Right atrium auricular region (tissue), 2 donors: ENCODE measurements around the gene AMN. TPM values are rescaled to one million over a fixed set of nuclear protein-coding genes. Genes with fewer than 3 reads are reported as not detected.

Source experiments
- DNase-seq: peaks from one replicate; pipeline ENCODE4 v3.0.0-alpha.2; 2019; ENCODE audit warnings: low spot score
- H3K27ac ChIP-seq, 2 donors: fragments of 200-600 bp; sonication (generic); 1 replicate in 1 of 2; 2 replicates in 1 of 2; pipeline ENCODE4 v1.5.1; 2016 to 2019
- H3K27me3 ChIP-seq, 2 donors: fragments of 200-600 bp; sonication (generic); one replicate each; pipeline versions ENCODE4 v1.5.1 to v1.6.0; 2017 to 2019
- H3K36me3 ChIP-seq: fragments of 200-600 bp; sonication (generic); one replicate; pipeline ENCODE4 v1.5.1; 2016
- H3K4me1 ChIP-seq, 2 donors: fragments of 200-600 bp; sonication (generic); one replicate each; pipeline versions ENCODE4 v1.5.1 to v1.6.0; 2017 to 2019
- H3K4me3 ChIP-seq, 2 donors: fragments of 200-600 bp; sonication (generic); 1 replicate in 1 of 2; 2 replicates in 1 of 2; pipeline ENCODE4 v1.5.1; 2017 to 2019; ENCODE audit warnings: mild to moderate bottlenecking in 1 of 2, moderate library complexity in 1 of 2
- H3K9me3 ChIP-seq, 2 donors: fragments of 200-600 bp; sonication (generic); one replicate each; pipeline ENCODE4 v1.5.1; 2019
- total RNA-seq, 2 donors: library from RNA; depleted of rRNA; stranded (reverse); fragments of >200 nt; gene quantifications; one replicate each; pipeline ENCODE4 v1.1.0, GENCODE V29; 2016
- TF ChIP-seq, protein P1 (sequence below), 2 donors: fragments of 200-600 bp; sonication (generic); IDR thresholded peaks; one replicate each; pipeline ENCODE4 v1.5.1; 2019; ENCODE audit warnings: antibody characterized with exemption in 2 of 2

Gene AMN
- total RNA-seq, 2 donors from 2014 or later, result 0.71 TPM; not detected in 1

DNA sequence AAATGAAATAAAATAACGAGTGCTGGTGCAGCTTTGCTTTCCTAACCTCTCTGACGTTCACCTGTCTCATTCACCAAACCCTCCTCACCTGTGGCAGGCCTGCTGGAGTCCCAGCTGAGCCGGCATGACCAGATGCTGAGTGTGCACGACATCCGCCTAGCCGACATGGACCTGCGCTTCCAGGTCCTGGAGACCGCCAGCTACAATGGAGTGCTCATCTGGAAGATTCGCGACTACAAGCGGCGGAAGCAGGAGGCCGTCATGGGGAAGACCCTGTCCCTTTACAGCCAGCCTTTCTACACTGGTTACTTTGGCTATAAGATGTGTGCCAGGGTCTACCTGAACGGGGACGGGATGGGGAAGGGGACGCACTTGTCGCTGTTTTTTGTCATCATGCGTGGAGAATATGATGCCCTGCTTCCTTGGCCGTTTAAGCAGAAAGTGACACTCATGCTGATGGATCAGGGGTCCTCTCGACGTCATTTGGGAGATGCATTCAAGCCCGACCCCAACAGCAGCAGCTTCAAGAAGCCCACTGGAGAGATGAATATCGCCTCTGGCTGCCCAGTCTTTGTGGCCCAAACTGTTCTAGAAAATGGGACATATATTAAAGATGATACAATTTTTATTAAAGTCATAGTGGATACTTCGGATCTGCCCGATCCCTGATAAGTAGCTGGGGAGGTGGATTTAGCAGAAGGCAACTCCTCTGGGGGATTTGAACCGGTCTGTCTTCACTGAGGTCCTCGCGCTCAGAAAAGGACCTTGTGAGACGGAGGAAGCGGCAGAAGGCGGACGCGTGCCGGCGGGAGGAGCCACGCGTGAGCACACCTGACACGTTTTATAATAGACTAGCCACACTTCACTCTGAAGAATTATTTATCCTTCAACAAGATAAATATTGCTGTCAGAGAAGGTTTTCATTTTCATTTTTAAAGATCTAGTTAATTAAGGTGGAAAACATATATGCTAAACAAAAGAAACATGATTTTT lies 17.1 kb upstream of the AMN start:
- DNase-seq, result no peak
- Histone ChIP-seq H3K27me3 (no peaks in the 10 kb centered on the region), H3K4me1 (peaks cover 0 to 6% of the 10 kb centered on the region in 2 donors), H3K9me3 (no peaks in the 10 kb centered on the region), H3K36me3 (no peaks in the 10 kb centered on the region), H3K4me3 (no peak overlapping the region), H3K27ac (no peak overlapping the region)
- TF ChIP-seq, protein P1, sequence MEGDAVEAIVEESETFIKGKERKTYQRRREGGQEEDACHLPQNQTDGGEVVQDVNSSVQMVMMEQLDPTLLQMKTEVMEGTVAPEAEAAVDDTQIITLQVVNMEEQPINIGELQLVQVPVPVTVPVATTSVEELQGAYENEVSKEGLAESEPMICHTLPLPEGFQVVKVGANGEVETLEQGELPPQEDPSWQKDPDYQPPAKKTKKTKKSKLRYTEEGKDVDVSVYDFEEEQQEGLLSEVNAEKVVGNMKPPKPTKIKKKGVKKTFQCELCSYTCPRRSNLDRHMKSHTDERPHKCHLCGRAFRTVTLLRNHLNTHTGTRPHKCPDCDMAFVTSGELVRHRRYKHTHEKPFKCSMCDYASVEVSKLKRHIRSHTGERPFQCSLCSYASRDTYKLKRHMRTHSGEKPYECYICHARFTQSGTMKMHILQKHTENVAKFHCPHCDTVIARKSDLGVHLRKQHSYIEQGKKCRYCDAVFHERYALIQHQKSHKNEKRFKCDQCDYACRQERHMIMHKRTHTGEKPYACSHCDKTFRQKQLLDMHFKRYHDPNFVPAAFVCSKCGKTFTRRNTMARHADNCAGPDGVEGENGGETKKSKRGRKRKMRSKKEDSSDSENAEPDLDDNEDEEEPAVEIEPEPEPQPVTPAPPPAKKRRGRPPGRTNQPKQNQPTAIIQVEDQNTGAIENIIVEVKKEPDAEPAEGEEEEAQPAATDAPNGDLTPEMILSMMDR (IDR thresholded peaks at IDR 0.05), result no peak

DNA sequence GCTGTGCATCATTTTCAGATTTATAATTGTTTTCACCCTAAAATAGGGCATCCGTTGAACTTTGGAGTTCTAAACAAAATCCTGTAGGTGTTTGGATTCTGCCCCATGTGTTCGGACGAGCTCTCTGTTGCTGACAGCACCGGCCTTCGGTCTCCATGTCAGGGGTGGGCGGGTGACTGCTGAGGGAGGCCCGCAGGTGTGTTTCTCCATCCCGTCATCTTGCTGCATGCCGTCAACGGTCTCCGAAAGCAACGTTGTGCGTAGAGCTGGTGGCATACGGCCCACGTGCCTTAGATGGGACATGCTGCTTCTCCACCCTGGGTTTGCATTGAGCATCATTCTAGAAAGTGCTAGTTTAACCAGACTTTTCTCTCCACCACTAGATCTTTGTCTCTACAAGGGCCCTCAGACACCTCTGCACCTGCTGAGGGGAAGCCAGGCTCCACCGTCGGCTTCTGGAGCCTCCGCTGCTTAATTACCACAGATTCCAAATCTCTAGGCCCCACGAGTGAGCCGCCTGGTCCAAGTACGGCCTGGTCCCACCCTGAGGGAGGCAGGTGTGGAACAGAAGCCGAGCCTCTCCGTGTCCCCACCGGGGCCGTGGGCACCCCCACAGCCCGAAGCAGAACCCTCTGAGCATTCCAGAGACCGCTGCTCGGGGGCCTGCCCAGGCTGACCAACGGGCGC lies 15.7 kb upstream of the AMN start:
- no peaks in the 10 kb centered on the region for H3K4me1 ChIP-seq
- DNase-seq, result no peak
- H3K36me3 ChIP-seq, result no peaks in the 10 kb centered on the region
- H3K9me3 ChIP-seq, result no peaks in the 10 kb centered on the region
- H3K27me3 ChIP-seq, result no peaks in the 10 kb centered on the region
- H3K4me3 ChIP-seq, result no peak overlapping the region
- TF ChIP-seq, protein P1 (IDR thresholded peaks at IDR 0.05), result no peak
- no peak overlapping the region for H3K27ac ChIP-seq

DNA sequence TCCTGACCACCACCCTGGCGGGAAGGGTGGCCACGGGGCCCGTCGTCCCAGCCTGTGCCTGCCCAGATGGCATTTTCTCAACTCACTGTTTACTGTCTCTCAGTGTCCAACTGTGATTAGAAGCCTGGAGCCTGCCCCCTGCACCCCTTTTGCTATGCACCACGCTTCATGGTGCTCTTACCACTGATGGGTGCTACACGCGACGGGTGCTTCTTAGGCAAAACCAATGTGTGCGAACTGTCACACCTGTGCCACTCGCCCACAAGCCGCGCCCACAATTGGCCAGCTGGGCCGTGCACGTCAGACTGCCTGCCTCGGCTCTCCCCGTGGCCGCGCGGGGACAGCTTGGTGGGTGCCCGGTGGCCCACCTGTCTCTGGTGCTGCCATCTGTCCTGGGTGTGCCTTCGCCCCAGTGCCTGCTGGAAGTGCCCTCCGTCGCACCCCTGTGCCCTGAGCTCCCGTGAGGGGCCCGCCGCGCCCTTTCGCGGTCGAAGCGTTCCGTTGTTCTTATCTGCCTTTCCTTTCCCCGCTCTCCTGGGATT lies 15.1 kb upstream of the AMN start:
- H3K27me3 ChIP-seq, result no peaks in the 10 kb centered on the region
- TF ChIP-seq, protein P1 (IDR thresholded peaks at IDR 0.05), result no peak
- no peaks in the 10 kb centered on the region for H3K4me1 ChIP-seq
- H3K27ac ChIP-seq, result no peak overlapping the region
- no peaks in the 10 kb centered on the region for H3K9me3 ChIP-seq
- no peak overlapping the region for H3K4me3 ChIP-seq
- no peak for DNase-seq
- H3K36me3 ChIP-seq, result no peaks in the 10 kb centered on the region

DNA sequence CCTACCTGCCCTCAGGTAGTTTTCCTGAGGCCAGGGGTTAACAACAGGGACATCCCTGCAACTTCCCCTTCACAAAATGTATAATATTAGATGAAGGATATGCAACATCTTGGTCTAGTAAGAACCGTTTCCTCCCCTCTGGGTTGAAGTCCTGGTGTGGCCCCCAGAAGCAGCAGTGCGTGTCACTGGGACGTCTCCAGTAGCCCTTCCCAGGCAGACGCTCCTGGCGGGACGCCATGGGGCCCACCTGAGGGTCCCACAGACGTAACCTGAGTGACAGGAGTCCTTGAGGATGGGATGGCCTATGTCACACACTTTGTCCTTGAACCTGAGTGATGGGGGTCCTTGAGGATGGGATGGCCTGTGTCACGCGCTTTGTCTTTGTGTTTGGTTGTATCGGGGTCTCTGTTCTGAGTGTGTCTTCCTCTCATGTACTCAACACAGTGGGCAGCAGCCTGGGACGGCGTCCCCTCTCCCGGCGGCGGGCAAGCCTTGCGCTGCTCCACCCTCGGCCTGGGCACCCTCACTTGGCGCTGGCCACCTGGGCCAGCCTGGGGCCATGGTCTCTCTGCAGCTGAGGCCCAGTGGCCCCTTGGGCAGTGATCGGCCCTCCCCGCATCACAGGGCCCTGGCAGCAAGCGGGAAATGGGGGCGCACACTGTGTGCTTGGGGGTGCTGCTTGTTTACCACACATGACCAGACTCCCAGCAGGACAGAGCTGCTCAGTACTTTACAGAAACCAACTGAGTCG lies 14.3 kb upstream of the AMN start:
- Histone ChIP-seq H3K4me3 (no peak overlapping the region), H3K27ac (no peak overlapping the region), H3K4me1 (no peaks in the 10 kb centered on the region), H3K27me3 (no peaks in the 10 kb centered on the region), H3K36me3 (no peaks in the 10 kb centered on the region), H3K9me3 (no peaks in the 10 kb centered on the region)
- no peak for DNase-seq
- TF ChIP-seq, protein P1 (IDR thresholded peaks at IDR 0.05), result no peak

DNA sequence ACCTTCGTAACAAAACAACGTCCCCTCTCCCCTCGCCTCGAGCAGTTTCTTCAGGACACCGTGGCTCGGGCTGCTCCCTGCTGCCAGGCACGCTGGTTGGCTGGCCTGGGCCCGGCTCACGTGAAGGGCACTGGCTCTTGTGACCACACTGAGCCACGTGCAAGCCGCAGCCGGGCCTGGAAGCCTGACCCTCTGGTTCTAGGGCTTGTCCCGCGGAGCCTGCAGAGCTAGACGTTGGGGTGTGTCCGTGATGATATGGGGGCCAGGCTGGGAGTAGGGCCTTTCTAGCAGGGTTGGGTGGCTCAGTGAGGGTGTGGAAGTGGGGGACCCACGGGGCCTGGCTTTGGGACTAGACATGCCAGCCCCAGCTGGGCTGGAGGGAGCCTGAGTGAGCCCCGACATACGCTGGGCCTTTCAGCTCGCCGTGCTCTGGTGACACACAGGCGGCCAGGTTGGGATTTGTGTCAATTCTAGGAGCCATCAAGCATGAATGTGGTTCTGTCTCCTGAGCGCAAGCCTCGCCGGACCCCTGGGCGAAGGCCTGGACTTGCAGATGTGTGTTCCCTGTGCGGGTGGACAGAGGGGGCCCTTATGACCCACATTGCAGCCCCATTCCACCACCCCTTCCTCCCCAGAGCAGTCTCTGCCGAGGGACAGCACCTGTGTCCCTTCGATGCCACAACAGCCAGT lies 13.6 kb upstream of the AMN start:
- Histone ChIP-seq H3K4me3 (no peak overlapping the region), H3K36me3 (no peaks in the 10 kb centered on the region), H3K27me3 (no peaks in the 10 kb centered on the region), H3K4me1 (no peaks in the 10 kb centered on the region), H3K9me3 (no peaks in the 10 kb centered on the region), H3K27ac (no peak overlapping the region)
- DNase-seq, result no peak
- TF ChIP-seq, protein P1 (IDR thresholded peaks at IDR 0.05), result no peak
